ENCODE data around the gene MACF1. TPM values are rescaled to one million over a fixed set of nuclear protein-coding genes. Genes with fewer than 3 reads are reported as not detected.

The MACF1 gene
- total RNA-seq, 2 donors from 2014 or later = 273 to 278 TPM

- no peaks in the 10 kb centered on the region for H3K27me3 ChIP-seq
- H3K9me3 ChIP-seq = no peaks in the 10 kb centered on the region
- peak; percentile 85 for DNase-seq (ENCODE audit: low spot score)
- H3K36me3 ChIP-seq = peaks cover 12% of the 10 kb centered on the region
- H3K27ac ChIP-seq = peak overlapping the region; percentile 90 to 94
- TF ChIP-seq CTCF (IDR thresholded peaks at IDR 0.05) = peak; percentile 43 to 80
- H3K4me1 ChIP-seq = peaks cover 0 to 80% of the 10 kb centered on the region in 2 donors
- peak overlapping the region; percentile 11 to 79 for H3K4me3 ChIP-seq
Measured at GRCh38 chr1:39410915-39411436, 206.5 kb downstream of the MACF1 start.

GRCh38 chr1:39411526-39412478 lies 207.3 kb downstream of the MACF1 start:
- peak overlapping the region; percentile 11 to 79 for H3K4me3 ChIP-seq

GRCh38 chr1:39412892-39413291 lies 208.4 kb downstream of the MACF1 start:
- DNase-seq (ENCODE audit: low spot score) = no peak
- no peaks in the 10 kb centered on the region for H3K27me3 ChIP-seq
- peaks cover 12% of the 10 kb centered on the region for H3K36me3 ChIP-seq
- no peaks in the 10 kb centered on the region for H3K9me3 ChIP-seq
- no peak for TF ChIP-seq CTCF (IDR thresholded peaks at IDR 0.05)
- H3K4me3 ChIP-seq = no peak overlapping the region
- H3K4me1 ChIP-seq = peaks cover 0 to 71% of the 10 kb centered on the region in 2 donors
- H3K27ac ChIP-seq = peak overlapping the region in 1 of 2 donors; percentile 17

More at GRCh38 chr1:39411526-39412478, 207.3 kb downstream of the MACF1 start:
- Histone ChIP-seq H3K9me3 (no peaks in the 10 kb centered on the region), H3K4me1 (peaks cover 0 to 74% of the 10 kb centered on the region in 2 donors), H3K27ac (peak overlapping the region; percentile 90 to 94), H3K36me3 (peaks cover 12% of the 10 kb centered on the region), H3K27me3 (no peaks in the 10 kb centered on the region)
- DNase-seq (ENCODE audit: low spot score) = no peak
- TF ChIP-seq CTCF (IDR thresholded peaks at IDR 0.05) = no peak

- H3K36me3 ChIP-seq = peaks cover 12% of the 10 kb centered on the region
- no peaks in the 10 kb centered on the region for H3K9me3 ChIP-seq
- H3K27me3 ChIP-seq = no peaks in the 10 kb centered on the region
- peak overlapping the region; percentile 17 to 69 for H3K27ac ChIP-seq
- H3K4me3 ChIP-seq = peak overlapping the region in 1 of 2 donors; percentile 8
- no peak for DNase-seq (ENCODE audit: low spot score)
- no peak for TF ChIP-seq CTCF (IDR thresholded peaks at IDR 0.05)
- peaks cover 0 to 78% of the 10 kb centered on the region in 2 donors for H3K4me1 ChIP-seq
Measured at GRCh38 chr1:39413902-39414528, 209.5 kb downstream of the MACF1 start.

- Histone ChIP-seq H3K9me3 (no peaks in the 10 kb centered on the region), H3K4me3 (no peak overlapping the region), H3K27ac (peak overlapping the region in 1 of 2 donors; percentile 69), H3K36me3 (peaks cover 12% of the 10 kb centered on the region), H3K27me3 (no peaks in the 10 kb centered on the region), H3K4me1 (peaks cover 0 to 83% of the 10 kb centered on the region in 2 donors)
- DNase-seq (ENCODE audit: low spot score) = no peak
- TF ChIP-seq CTCF (IDR thresholded peaks at IDR 0.05) = no peak
Measured at GRCh38 chr1:39415553-39415952, 211.1 kb downstream of the MACF1 start.

All from right atrium auricular region (tissue), 2 donors.